CD4-positive, alpha-beta T cell treated with Interleukin-6 for 4 hours (primary cell): ENCODE data around the gene AHRR.
A peak's percentile ranks its signal among the peaks of the same experiment; 100 is the strongest.

Source experiments
- DNase-seq: peaks from one replicate; pipeline ENCODE4 v3.0.0-alpha.2; 2020; ENCODE audit warnings: mixed read lengths

Gene AHRR

DNA sequence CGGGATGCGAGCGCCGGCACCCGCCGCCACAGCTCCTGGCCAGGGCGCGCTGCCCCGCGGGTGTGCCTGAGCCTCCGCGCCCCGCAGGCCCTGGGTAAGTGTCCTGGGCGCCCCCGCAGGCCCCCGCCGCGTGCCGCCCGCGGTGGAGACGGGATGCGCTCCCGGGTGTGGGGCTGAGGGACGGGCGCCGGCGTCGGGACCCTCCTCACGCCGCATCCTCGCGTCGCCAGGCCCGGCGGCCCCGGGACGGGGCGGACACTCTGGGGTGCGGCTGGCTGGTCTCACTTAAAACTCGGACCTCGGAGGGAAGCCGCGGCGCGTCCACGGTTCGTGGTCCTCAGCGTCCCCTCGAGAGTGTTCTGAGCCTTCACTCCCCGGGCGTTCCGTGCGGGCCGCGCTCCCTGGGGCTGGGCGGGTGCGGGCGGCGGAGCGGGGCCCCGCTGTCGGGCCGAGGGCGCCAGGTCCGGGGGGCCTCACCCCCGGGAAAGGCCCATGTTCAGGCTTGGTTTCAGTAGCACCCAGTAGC lies 275 bp downstream of the AHRR start:
- no peak for DNase-seq

DNA sequence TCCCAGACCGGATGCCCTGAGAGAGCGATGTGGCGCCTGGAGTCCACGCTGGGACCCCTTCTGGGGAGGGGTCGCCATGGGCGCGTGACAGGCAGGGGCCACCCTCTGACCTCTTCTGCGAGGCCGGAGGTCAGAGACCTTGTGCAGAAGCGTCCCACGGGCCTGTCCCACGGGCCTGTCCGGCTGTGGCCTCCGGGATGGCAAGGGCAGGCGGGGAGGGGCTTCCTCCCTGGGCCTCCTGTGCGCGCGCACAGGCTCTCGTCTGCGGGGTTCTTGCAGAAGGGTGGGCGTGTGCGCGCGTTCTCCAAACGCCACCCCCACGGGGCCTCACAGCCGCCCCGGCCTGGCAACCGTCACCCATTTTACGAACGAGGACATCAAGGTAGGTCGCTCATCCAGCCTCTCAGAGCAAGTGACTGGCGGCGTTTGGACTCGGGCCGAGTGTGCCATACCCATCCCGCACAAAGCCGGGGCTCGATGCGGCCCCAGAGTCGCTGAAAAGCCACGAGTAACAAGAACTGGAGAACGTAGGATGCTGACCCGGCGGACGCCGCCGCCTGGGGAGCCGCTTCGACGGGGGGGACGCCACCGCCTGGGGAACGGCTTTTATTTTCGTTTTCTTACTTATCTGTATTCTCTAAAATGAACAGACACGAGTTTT lies 897 bp downstream of the AHRR start:
- no peak for DNase-seq

DNA sequence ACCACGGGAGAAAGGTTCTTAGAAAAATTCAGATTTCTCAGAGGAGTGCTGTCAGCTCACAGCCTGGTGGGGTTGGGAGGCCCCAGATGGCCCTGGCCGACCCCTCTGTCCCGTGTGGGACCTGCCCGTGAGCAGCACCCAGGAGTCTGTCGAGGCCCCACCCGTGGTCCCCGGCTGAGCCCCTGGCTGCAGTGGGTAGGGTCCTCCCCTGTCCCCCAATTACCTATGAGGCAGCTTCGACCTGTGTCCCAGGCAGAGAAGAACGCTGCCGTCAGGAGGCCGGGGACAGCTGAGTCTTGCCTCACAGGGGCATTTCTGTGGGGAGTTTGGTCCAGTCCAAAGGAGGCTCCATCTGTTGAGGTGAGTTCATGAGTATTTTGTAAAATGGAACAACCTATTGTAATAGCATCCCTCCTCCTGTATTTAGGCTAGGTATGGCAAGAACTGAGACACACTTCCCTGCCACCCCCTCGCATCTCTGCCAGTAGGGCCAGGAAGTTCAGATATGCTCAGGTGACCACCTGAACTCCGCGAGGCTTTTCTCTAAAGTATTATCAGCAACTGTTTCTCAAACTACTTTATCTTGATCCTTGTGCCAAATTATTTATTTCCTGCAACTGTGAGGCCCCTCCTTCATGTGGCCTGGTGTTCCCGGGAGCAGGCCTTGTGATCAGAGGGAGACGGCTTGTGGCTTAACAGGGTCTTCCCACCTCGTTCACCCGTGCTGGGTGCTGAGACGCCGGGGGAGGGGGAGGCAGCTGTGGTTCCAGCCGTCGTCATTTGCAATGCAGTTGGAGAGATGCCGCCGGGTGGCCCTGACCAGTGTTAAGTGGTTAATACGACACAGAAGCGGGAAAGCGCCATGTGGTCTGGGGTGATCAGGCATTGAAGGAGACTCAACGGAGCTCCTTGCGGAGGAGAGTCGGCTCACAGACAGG lies 1.7 kb downstream of the AHRR start:
- DNase-seq = no peak

DNA sequence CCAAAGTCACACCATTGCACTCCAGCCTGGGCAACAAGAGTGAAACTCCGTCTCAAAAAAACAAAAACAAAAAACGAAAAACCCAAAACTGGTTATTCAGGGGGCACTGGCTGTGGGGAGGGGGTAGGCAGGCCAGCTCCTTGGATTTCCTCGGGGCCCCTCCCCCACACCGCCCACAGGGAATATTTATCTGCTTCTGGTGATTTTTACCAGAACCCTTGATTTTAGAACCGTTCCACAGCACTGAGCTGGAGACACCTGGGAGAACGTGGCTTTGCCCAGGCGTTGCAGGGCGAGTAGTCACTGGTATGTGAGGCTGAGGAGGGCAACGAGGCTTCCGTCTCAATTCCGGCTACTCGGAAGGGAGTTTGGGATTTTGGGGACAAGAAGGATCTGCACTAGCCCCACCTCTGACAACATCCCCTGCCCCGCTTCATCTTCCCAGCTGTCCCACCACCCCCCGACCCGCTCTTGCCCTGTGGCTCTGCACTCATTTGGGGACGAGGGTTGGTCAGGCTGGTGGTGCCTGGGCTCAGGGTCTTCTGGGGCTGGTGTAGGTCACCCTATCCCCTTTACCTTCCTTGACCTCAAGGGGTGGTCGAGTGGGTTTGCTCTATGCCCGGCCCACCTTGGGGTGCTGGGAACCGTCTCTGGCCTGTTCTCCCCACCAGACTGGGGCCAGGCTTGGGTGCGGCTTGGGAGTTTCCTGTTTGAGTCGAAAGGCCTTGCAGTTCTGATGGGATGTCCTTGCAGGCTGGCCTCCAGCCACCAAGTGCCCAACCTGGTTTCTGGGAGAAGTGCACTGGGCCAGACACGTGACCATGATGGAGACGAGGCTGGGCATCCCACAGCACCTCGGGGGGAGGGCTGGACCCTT lies 3.5 kb downstream of the AHRR start:
- no peak for DNase-seq

DNA sequence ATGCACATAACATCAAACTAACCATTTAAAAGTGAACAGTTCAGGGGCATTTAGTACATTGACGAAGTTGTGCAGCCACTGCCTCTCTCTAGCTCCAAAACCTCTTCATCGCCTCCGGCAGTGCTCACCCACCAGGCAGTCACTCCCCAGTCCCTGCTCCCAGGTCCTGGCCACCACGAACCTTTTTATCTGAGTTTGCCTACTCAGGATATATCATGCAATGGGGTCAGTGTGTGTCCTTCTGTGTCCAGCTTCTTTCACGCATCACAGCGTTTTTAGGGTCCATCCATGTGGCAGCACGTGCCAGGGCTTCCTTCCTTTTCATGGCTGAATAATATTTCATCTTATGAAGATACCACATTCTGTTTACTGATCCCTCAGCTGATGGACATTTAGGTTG lies 4.6 kb downstream of the AHRR start:
- no peak for DNase-seq

DNA sequence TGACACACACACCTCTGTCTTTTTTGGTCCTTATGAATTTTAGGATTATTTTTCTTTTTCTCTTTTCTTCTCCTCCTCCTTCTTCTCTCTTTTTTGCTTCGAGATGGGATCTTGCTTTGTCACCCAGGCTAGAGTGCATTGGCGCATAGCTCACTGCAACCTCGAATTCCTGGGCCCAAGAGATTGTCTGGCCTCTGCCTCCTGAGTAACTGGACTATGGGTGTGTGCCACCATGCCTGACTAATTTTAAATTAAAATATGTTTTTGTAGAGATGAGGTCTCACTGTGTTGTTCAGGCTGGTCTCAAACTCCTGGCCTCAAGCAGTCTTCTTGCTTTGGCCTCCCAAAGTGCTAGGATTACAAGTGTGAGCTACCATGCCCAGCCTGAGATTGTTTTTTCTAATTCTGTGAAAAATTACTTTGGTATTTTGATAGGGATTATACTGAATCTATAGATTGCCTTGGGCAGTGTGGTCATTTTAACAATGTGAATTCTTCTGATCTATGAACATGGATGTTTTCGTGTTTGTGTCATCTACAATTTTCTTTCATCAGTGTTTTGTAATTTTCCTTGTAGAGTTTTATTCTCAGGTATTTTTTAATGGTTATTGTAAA lies 7.7 kb downstream of the AHRR start:
- no peak for DNase-seq

DNA sequence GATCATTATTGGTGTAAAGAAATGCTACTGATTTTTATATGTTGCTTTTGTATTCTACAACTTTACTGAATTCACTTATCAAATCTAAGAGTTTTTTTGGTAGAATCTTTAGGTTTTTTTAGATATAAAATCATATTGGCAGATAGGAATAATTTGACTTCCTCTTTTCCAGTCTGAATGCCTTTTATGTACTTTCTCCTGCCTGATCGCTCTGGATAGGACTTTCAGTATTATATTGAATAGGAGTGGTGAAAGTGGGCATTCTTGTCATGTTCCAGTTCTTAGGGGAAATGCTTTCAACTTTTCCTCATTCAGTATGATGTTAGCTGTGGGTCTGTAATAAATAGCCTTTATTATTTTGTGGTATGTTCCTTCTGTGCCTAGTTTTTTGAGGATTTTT lies 8.3 kb downstream of the AHRR start:
- DNase-seq = no peak

DNA sequence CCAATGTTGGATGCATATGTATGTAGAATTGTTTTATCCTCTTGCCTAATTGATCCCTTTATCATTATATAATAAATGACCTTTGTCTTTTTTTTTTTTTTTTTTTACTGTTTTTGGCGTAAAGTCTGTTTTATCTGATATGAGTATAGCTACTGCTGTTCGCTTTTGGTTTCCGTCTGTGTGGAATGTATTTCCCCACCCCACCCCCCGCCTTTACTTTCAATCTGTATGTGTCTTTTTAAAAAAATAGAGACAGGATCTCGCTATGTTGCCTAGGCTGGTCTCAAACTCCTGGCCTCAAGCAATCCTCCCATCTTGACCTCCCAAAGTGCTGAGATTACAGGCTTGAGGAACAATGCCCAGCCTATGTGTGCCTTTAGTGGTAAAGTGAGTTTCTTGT lies 11.3 kb downstream of the AHRR start:
- no peak for DNase-seq

DNA sequence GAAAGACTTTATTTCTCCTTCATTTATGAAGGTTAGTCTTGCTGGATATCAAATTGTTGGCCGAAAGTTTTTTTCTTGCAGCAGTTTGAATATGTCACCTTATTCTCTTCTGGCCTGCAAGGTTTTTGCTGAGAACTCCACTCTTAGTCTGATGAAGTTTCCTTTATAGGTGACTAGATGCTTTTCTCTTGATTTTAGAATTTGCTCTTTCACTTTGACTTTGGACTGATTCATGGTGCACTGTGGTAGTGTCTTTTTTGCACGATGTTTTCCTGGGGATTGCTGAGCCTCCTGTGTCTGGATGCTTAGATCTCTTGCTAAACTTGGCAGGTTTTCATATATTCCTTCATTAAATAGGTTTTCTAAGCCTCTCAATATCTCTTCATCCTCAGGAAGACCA lies 12.4 kb downstream of the AHRR start:
- no peak for DNase-seq

DNA sequence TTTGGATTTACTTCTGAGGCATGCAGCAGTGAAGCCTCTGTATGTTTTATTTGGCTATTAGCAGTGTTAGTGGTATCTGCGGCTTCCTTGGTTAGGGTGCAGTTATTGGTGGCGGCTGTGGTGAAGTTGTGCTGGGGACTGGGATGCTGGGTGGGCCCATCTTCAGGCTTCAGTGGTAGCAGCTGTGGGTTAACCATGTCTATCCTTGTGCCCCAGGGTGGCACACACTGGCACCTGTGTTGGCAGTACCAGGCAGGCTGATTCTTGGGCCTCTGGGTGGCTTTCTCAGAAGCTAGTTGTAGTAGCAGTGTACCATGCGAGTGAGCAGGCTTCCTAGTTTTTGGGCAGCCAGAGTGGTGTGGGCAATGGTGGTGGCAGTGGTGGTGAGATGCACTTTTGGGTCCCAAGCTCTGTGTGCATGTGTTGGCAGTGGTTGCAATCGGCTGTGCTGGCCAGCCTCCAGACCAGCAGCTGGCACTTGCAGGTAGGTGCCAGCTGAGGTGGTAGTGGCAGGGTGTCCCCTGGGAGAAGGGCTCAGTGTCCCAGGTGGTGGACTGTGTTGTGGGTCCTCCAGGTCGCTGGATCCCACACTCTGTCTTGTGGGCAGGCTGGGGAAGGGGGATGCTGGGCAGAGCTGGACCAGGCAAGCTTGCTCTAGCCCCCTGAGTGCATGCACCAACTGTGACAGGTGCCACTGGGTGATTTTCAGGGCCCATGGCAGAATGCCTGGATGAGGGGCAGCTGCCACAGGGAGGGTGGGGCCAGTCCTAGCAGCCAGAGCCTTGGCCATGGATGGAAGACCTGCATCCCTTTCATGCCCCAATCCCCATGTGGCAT lies 13.6 kb downstream of the AHRR start:
- no peak for DNase-seq

DNA sequence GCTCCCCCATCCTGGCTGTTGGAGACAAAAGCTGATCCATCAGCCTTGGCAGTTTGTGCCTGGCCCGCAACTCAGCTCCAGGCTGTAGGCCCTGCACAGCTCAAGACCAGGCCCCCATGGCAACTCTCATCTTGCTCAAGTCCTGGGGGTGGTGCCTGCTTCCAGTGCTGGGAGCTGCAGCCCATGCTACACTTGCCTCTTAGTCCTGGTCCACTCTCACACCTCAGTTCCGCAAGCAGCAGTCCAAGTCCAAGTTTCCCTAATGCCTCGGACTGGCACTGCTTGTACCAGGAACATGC lies 14.2 kb downstream of the AHRR start:
- no peak for DNase-seq

DNA sequence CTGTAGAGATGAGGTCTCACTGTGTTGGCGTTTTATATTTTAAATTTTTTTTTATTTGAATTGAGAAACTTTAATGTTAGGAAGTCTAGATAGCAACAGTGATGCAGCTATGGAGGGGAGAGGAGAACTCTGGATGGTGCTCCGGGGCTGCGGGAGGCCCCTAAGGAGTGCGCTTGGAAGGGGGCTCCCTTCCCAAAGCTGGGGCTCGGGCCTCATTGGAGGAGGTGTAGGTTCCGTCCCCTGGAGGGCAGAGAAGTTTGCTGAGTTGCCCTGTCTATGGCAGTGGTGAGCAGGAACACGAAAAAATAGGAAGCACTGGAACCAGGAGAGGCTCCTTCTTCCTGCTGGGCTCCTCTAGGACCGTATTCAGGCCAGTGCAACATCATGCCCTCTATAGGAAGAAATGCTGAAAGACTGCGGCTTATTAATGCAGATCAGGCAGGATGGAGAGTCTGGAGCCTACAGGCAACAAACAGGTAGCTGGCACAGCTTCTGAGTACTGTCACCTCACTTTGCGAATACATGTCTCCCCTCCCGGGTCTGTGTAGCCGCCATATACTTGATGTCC lies 16.1 kb downstream of the AHRR start:
- DNase-seq = no peak

DNA sequence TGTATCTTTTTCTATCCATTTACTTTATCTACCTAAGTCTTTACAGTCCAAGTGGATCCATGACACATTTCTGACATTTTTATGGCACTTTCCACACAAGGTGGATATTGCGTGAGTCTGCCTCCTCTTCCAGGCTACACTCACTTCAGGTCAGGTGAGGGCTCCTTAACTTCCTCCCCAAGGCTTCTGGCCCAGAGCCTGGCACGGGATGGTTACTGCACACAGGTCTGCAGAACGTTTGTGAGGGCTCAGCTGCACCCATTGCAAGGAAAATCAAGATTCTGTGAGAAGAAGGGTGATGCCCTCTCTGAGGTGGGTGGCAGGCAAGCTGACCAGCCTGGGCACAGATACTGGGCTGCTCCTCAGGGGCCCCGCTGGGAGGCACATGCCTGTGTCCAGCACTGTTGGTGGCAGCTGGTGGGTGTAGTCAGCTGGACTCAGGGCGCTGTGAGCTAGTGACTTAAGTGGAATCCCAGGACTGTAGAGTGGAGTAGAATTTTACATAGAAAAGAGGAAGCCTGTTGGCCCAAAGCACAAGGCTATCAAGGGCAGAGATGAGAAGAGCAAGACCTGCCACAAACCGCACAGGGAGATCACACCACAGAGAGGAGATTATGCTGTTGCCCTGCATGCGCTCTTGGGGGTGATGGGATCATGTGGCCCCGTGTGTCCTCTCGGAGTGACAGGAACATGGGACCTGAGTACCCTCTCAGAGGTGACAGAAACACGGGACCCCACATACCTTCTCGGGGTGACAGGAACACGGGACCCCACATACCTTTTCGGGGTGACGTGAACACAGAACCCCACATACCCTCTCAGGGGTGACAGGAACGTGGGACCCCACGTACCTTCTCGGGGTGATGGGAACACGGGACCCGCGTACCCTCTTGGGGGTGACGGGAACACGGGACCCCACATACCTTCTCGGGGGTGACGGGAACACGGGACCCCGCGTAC lies 21.3 kb downstream of the AHRR start:
- DNase-seq = no peak

DNA sequence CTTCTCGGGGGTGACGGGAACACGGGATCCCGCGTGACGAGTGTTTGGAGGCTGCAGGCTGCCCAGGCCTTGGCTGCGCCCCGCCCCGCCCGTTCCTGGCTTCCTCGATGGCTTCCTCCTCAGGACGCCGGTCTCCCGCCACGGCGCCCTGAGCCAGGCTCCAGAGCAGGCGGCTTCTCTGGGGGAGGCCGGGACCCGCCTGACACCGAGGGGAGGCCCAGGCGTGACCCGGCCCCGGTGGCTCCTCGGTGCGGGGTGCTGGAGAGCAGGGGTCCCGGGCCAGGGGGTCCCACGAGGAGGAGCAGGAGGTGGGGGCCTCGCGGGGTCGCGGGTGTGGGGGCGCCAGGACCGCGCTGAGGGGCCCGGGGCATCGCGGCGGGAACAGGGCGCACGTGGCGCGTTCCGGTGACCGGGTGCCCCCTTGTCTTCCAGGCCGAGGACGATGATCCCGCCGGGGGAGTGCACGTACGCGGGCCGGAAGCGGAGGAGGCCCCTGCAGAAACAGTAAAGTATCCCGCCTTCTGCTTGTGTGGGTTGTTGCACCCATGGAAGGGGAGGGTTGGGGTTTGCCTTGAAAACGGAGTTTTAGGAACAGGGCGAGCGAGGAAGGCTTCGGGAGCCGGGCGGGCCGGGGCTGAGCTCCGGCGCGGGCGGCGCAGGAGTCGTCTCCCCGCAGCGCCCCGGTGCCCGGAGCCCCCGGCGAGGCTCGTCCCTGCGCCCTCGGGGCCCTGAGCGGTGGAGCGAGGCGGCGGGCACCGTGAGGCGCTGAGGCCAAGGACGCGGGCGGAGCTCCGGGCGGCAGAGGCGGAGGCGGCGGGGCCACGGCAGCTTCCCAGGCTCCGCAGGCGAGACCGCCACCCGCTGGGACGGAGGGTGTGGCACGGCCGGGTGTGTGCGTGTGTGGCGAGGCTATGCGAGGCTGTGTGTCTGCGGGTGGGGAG lies 22.2 kb downstream of the AHRR start:
- peak; percentile 66 for DNase-seq

DNA sequence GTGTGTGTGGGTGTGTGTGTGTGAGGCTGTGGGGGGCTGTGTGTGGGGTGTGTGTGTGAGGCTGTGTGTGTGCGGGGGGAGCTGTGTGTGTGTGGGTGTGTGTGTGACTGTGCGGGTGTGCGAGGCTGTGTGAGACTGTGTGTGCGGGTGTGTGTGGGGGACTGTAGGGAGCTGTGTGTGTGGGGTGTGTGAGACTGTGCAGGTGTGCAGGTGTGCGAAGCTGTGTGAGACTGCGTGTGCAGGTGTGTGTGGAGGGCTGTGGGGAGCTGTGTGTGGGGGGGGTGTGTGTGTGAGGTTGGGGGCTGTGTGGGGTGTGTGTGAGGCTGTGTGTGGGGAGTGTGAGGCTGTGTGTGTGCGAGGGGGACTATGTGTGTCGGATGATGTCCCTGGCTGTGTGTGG lies 23.2 kb downstream of the AHRR start:
- no peak for DNase-seq

DNA sequence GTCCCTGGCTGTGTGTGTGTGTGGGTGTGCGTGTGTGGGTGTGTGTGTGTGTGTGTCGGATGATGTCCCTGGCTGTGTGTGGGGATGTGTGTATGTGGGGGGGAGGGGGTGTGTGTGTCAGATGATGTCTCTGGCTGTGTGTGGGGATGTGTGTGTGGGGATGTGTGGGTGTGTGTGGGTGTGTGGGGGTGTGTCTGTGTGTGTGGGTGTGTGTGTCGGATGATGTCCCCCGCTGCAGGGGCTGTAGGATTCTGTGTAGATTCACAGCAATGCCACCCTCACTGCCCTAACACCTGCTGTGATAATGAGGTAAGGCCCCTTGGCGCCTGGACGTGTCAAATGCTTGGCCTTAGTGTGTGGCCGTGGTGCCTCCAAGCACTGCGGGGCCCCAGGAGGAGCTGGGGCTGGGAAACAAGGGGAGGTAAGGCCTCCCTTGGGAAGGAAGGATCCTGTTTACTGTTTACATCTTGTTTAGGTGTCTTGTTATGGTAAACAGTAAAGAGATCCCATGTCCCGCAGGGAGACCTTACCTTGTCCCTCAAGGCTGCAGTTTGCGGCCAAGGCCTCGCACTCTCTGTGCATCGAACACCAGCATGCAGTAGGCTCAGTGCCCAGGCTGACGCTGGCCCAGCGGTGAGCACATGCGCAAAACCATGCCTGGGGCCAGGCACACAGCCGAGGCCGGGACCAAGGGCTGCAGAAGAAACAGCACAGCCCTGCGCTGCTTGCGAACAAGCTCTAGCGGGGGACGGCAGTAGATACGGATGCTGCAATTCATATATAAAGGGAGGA lies 24.1 kb downstream of the AHRR start:
- no peak for DNase-seq

DNA sequence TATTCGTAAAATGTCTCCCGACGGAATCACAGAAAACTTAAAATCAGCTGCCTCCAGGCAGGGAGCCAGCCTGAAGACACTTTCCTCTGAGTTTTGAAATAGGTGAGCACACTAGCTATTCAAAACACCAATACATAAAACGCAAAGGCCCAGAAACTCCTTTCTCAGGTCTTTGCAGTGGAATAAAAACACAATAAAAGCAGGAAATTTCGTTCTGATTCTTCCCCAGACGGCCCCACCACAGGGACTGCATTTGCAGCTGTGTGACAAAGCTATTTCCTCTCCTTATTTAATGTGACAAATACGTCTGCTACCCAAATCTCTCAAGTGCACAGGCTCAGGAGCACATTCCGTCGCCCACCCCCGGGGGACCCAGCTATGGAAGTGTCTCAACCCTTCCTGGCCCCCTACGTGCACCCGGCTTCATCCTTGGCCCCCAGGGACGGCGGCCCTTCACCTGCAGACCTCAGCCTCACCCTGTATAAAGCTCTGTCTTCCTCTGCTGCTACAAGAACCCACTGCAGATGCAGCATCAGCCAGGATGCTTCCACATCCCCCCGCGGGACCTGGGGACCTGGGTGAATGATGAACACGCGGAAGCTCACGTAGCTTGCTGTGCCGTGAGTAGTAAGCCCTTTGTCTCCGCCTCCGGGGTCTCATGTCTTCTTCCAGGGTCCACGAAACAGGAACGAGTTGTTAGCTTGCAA lies 24.9 kb downstream of the AHRR start:
- DNase-seq = peak; percentile 26
